GM21576 (cell line): Measurements from ENCODE around the gene OSBPL5.
"Not testable (repeated sequence)": the region's sequence is repeated elsewhere in the genome, so short reads cannot be mapped to it uniquely, and the experiment has no call there.

Experiments
- ATAC-seq: cut with Tn5 transposase; IDR thresholded peaks from one replicate; pipeline ENCODE4 v1.9.1; 2021; ENCODE audit warnings: mild to moderate bottlenecking, moderate library complexity; ENCODE audit not compliant: unreplicated experiment

OSBPL5 gene

DNA sequence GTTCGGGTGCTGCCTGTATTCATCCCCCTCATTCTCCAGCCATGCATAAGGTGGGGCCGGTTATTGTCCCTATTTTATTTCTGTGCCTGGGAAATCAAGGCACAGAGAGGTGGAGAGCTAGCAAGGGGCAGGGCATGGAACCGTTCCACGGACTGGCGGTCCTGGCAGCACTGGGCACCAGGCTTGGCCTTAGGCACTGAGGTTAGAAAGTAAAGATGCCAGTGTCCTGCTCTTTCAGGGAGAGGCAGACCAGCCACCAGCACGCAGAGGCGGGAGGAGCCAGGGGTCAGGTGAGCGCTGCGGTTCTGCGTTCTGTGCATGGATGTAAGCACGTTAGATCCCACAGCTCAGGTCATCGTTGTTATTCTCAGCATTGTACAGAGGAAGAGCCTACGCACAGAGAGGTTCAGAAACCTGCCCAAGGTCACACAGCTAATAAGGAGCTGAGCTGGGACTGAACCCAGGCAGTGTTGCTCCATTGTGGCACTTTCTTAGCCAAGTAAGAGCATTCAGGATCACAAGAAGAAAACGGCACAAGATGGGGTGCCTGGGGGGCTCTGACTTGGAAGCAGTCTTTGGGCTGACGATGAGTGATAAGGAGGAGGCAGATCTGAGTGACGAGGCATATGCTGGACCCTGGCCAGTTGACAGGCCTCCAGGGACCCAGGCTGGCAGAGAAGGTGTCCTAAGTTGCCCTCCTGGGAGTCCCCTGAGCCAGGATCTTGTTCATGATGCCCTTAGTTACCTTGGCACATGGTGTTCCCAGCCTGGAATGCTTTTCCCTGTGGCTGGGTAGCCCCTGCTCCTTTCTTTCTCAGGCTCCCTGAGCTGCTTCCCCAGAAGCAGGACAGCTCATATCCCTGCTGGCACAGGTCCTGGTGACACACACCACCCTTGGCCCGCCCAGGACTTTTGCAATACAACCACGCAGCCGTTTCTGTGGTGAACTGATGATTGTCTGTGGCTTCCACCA is 41.1 kb downstream of the OSBPL5 start:
- no peak for ATAC-seq

- ATAC-seq, result no peak
These were observed 41.8 kb downstream of the OSBPL5 start for GRCh38 chr11:3123305-3123704.

- no peak for ATAC-seq
These were observed 42.3 kb downstream of the OSBPL5 start for GRCh38 chr11:3122775-3123201.

- ATAC-seq, result no peak
These were observed 43.0 kb downstream of the OSBPL5 start for GRCh38 chr11:3121931-3122774.

DNA sequence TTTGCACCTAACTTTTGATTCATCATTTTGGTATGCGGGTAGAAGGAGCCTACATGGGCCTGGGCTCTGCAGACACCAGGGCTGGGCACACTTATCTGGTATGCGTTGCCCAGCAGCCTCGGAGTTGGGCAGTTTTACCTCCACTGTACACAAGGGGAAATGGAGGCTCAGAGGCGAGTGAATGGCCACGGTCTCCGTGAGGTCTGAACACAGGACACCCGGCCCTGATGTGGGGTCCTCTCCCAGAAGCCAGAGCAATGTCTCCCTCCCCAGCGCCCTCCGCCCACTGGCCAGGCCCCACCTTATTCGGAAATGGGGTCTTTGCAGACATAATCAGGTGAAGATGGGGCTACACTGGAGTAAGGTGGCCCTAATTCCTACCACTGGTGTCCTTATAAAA is 43.7 kb downstream of the OSBPL5 start:
- no peak for ATAC-seq

GRCh38 chr11:3120071-3120792 is 44.9 kb downstream of the OSBPL5 start:
- no peak for ATAC-seq

GRCh38 chr11:3119141-3119821 is 45.8 kb downstream of the OSBPL5 start:
- no peak for ATAC-seq

- no peak for ATAC-seq
These were observed 49.8 kb downstream of the OSBPL5 start for GRCh38 chr11:3115321-3115720.

DNA sequence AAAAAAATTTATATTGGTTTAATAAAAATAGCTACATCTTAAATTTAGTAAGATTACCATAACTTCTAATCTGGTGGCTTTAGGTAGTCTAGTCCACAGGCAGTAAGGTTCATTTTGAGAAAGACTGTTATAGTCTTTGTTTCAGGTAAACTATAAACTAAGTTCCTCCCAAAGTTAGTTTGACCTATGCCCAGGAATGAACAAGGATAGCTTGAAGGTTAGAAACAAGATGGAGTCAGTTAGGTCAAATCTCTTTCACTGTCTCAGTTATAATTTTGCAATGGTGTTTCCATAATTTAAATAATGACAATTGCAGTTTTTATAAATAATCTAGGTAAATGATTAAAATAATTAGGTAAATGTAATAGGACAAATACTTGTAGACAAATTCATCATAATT is 51.4 kb downstream of the OSBPL5 start:
- not testable (repeated sequence) for ATAC-seq

GRCh38 chr11:3111919-3112690 is 53.0 kb downstream of the OSBPL5 start:
- ATAC-seq, result no peak

GRCh38 chr11:3111466-3111865 is 53.6 kb downstream of the OSBPL5 start:
- no peak for ATAC-seq

DNA sequence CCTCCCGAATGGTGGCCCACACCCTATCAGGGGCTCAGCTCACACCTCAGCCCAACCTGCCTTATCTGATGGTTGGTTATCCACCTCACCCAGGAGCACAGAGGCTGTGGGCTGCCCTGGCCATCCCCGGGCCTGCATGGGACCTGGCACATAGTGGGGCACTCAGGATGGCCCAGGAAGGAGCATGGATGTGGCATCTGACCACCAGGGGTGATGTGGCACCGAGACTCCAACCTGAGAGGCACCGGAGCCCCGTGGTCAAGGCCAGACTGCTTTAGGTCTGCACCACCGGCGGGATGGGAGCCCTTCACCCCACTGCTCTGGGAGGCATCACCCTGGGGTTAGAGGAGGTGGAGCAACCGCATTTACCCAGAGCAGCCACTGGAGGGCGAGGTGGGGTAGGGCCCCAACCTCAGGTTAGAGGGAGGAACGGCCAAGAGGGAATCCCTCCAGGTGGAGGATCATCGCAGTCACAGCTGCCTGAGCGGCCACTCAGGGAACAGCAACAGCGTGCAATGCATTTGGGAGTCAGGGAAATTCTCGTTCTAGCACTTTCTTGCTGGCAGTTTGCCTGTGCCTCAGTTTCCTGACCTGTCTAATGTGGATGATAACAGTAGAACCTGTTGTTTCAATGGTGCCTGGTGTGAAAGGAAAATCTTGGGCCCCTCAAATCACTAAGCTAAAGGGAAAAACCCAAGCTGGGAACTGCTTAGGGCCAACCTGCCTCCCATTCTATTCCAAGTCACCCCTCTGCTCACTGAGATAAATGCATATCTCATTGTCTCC is 55.0 kb downstream of the OSBPL5 start:
- ATAC-seq, result no peak

GRCh38 chr11:3109434-3109833 is 55.7 kb downstream of the OSBPL5 start:
- no peak for ATAC-seq

DNA sequence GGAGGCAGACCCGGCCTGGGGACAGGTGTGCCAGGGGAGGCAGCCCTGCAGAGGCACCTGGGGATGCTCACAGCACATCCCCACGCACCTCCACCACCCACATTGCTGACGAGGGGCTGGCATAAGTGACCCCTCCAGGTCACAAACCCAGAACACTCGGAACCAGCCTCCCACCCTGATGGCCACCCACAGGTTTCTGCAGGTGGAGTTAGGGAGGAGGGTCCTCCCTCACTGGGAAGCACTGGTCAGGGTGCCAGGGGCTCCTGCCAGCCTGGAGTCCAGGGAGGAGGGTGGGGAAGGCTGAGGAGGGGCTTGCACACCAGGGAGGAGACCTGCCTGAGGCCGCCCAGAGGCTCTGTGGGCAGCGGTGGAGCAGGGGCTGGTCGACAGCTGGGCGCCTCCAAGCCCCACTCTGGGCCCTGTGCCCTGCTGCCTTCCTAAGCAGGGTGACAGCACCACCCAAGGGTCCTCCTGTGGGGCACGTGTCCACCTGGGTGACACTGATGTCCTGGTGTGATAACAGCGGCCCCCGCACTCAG is 56.9 kb downstream of the OSBPL5 start:
- ATAC-seq, result no peak

- ATAC-seq, result no peak
These were observed 57.4 kb downstream of the OSBPL5 start for GRCh38 chr11:3107608-3108182.

DNA sequence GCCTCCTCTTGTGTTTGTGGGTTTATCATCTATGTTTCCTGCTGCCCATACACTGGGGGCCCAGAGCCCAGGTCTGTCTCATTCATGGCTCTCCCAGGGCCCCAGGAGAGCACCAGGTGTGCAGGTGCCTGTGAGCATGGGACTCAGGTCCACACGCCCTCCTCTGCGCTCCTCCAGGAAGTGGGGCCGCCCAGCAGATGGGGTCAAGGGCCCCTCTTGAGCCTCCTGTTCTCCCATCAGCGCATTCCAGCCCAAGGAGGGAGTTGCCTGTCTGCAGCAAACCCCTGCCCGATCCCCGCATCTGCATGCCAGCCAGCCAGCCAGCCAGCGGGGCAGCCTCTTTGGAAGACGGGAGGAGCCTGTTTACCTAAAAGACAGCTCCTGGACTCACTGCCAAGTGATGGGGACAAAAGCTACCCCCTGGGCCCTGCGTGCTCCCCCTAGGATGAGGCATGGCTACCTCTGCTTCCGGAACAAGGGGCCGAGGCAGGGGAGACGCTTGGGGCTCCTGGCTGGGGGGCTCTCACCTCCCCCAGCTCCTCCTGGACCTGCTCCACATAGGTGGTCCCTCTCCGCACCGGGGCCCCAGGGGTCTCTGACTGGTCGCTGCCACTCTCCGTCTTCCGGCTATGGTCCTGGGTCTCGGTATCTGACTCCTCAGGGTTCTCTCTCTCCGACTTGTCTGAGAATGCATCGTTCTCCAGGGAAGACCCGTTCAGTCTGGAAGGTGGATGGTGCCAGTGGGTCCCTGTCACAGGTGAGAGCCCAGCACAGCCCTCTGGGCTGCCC is 58.2 kb downstream of the OSBPL5 start:
- no peak for ATAC-seq
